DMS53 treated with DMSO at 0.1 percent for 48 hours (cell line): ENCODE data around the gene CTDNEP1.

Experiments
- DNase-seq: peaks from one replicate; lab custom pipeline; 2025; ENCODE audit not compliant: unreplicated experiment; lab: John Stamatoyannopoulos, UW

The CTDNEP1 gene

DNA sequence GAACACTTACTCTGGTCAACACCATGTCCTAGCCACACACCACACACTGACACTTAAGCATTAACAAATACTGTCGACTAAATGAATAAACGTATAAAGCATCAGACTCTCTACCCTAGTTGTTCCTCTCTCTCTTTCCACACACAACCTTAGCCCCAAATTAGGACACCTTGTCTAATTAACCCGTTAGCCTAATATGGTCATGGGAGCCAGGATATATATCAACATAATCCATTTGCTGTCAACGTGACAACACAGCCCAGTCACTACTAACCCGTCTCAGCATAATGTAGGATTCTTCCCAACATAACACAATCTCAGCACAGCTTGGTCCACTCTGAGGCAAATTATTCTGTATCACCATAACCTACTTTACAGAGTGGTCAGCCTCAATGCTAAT lies 19.4 kb downstream of the CTDNEP1 start:
- DNase-seq = no peak

DNA sequence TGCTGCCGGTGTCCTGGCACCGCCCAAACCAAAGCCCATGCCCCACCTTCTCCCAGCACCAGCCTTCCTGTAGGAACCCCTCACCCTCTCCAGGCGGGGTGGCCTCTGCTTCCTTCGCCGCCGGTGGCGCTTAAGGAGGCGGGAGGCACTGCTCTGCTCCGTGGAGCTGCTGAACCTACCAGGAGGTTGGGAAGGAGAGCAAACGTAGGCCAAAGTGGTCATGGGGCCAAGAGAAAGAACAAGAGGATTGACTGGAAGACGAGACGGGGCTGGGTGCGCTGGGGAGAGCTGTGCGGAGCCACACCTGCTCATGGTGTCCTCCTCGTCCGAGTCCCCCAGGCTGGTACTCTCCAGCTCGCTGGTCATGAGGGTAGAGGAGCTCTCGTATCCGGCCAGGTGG lies 22.0 kb downstream of the CTDNEP1 start:
- DNase-seq = no peak

DNA sequence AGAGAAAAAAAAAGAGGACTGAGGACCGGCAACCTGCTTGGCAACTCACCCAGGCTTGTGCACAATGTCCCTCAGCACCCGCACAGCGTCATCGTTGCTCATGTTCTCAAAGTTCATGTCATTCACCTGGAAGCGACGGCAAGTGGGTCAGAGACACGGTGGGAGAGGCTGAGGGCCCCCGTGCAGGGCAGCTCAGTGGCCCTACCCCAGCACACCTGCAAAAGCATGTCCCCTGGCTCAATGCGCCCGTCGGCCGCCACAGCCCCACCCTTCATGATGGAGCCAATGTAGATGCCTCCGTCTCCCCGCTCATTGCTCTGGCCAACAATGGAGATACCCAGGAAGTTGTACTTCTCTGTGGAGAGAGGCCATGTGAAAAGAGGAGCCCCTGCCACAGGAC lies 22.6 kb downstream of the CTDNEP1 start:
- DNase-seq = no peak

DNA sequence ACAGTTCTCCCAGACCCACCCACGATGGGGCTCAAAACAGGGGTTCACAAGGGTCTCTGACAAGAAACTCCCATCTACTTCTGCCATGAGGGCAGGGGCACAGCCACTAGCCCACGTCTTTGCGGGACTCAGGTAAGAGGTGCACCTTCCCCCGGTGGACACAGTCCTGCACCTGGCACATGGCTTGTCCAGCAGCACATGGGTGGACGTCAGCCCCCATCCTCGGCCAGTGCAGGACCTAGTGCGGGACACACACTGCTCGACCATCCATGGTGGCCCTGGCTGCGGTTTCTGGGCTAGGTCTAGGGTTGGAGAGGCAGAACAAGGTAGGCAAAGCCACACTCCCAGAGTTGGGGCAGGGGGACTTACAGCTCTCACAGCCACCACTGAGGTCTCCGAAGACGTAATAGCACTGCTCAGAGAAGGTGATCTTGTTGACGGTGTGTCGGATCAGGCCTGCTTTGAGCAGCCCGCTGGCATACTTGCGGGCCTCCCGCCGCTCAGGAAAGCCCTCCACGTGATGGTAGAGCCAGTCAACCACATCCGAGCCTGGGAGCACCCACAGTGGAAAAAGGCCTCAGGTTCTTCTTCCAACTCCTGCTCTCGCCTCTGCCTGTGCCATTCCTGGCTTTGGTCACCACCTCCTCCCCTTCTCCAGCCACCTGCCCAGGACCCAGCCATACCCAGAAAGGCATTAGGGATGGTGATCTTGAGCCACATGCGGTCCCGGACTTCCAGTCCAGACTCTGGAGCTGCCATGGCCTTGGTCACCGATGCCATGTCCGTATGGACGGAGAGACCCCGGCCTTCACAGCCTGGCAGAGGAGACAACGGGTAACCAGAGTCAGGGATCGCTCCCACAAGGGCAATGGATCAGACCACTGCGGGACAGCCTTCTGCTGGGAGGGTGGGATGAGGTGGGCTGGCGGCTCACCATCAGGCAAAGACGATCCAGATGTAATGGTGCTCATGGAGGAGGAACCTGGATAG lies 24.5 kb downstream of the CTDNEP1 start:
- no peak for DNase-seq

DNA sequence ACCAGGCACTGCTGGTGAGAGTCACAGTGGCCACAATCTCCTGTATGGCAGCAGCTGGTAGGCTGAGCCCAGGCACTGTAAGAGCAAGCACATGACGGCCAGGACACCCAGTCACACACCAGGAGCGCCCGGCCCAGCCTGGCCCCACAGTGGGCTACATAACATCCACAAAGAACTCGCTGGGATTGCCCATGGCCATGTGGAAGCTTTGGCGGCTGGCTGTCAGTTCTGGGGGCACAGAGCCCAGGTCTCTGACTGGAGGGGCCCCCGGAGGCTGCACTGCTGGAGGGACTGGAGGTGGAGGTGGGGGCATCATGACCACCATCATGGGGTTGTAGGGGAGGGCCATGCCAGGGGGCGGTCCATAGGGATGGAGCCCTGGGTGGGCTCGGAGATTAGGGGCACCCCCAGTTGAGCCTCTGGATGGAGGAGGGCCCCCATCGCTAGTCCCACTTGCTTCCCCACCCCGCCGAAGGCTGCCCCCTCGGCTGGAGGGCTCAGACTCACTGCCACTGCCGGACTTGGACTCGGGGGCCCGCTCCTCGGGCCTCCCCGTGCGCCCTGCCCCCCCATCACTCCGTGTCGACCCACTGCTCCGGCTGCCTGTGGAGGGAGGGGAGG lies 25.7 kb downstream of the CTDNEP1 start:
- DNase-seq = no peak

DNA sequence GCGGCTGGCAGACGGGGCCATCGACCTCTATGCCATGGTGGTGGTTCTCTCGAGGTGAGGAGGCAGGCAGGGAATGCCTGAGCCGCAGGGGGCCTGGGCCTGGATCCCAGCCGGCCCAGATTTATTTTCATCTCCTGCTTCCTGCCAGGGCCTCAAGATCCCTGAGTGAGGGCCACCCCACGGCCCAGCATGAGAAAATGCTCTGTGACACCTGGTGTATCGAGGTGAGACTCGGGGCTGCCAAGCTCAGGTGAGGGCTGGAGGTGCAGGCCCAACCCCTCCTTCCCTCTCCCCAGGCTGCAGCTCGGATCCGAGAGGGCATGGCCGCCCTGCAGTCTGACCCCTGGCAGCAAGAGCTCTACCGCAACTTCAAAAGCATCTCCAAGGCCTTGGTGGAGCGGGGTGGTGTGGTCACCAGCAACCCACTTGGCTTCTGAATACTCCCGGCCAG lies 26.8 kb downstream of the CTDNEP1 start:
- no peak for DNase-seq

DNA sequence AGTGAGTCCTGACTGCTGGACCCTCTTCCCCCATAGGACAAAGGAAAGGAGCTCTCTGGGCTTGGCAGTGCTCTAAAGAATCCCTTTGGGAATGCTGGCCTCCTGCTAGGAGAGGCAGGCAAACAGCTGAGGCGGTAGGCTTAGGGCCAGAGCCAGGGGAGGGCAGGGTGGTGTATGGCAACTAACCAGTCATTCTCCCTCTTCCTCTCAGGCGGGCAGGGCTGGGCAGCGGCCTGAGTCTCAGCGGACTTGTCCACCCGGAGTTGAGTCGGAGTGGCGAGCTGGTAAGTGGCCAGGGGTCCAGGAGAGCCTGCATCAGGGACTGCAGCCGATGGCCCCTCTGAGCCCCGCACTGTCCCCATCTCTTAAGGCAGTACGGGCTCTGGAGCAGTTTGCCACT lies 27.4 kb downstream of the CTDNEP1 start:
- DNase-seq = no peak

DNA sequence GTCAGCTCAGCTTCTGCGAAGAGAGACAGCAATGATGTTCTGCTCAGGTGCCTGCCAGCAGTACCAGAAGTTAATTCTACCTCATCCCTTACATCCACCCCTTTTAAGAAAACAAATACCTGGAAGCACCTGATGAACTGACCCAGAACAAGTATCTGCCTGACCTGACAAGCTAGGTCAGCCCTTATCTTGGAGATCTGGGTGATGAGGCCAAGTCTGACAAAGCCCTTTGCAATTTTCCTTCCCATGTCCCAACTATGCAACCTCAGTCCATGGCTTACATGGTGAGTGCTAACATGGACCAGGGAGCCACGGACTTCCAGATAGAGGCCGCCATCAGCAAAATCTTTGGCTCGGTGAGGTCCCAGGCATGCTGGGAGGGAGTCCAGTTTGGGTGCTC lies 28.2 kb downstream of the CTDNEP1 start:
- DNase-seq = no peak

DNA sequence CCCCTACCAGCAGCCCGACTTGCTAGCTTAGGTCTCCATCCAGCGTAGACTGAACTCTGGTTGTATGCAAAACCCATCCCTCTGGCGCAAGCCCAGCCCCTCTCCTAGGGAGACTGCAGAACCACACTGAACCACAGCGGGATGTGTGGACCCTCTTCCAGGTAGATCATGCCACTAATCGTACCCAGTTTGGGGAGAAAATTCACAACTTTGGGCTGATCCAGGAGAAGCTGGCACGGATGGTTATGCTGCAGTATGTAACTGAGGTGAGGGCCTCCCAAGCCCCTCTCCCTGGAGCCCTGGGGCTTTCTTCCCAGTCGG lies 28.6 kb downstream of the CTDNEP1 start:
- DNase-seq = no peak

DNA sequence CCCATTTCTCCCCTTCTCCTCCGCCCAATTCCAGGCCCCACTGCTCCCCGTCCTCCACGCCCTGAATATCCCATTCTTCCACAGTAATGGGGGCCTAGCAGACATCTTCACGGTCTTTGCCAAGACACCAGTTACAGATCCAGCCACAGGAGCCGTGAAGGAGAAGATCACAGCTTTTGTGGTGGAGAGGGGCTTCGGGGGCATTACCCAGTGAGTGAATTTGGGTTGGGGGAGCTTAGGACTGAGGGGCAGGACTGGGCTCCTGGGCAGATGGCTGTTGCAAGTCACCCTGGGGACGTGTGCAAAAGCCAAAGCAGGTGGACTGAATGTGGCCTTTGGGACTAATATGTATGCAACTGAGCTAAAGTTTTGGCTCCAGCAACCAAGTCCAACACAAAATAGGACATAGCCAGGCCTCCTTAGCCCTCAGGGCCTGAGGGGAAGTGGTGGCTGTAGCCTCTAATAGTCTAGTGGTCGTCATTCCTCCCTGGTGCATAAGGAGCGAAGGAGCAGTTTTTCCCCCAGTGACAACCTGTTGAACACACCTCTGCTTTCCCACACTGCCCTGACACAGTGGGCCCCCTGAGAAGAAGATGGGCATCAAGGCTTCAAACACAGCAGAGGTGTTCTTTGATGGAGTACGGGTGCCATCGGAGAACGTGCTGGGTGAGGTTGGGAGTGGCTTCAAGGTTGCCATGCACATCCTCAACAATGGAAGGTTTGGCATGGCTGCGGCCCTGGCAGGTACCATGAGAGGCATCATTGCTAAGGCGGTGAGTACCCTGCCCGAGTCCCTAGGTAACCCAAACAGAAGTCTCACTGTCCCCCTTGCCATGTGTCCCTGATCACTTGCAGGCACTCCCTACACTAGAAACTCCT lies 29.2 kb downstream of the CTDNEP1 start:
- no peak for DNase-seq

DNA sequence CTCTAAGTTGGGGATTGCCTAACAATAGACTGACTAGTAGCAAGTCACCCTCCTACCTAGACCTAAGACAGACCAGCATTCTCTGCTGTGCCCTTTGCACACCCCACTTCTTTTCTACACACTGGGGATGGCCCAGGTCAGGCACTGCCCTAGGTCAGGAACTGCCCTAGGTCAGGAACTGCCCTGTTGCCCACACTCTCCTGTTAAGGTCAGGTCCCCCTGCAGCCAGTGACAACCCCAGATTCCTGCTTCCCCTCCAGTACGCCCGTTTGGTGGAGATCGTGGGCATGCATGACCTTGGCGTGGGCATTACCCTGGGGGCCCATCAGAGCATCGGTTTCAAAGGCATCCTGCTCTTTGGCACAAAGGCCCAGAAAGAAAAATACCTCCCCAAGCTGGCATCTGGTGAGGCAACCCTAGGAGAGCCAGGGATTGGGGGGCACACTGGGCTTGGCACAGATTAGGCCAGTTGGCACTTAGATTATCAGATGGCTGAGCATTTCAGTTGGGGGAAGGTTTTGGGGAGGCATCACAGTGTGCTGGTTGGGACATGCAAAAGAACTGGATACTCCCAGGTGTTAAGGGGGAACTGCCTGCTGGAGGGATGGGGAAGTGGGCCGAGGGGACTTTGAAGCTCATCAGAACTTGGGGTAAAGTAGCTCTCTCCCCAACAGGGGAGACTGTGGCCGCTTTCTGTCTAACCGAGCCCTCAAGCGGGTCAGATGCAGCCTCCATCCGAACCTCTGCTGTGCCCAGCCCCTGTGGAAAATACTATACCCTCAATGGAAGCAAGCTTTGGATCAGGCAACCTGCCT lies 30.0 kb downstream of the CTDNEP1 start:
- DNase-seq = no peak

DNA sequence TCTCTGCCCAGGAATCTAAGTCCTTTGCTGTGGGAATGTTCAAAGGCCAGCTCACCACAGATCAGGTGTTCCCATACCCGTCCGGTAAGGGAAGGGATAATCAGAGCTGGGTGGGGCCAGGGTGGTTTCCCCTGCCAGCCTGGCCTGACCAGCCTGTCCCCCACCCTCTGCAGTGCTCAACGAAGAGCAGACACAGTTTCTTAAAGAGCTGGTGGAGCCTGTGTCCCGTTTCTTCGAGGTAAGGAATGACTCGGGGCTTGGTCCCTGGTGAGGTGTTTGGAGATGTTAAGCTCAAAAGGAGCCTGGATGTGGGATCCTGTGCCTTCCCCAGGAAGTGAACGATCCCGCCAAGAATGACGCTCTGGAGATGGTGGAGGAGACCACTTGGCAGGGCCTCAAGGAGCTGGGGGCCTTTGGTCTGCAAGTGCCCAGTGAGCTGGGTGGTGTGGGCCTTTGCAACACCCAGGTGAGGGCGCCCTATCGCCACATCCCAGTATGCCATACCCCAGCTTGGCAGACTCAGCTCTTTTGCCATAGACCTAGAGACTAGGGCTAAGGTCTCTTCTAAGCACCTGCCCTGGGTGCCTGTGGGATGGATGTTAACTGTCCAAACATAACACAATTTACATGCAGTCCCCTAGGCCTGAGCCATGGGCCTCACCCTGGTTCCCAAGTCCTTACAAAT lies 30.8 kb downstream of the CTDNEP1 start:
- DNase-seq = peak; percentile 50

DNA sequence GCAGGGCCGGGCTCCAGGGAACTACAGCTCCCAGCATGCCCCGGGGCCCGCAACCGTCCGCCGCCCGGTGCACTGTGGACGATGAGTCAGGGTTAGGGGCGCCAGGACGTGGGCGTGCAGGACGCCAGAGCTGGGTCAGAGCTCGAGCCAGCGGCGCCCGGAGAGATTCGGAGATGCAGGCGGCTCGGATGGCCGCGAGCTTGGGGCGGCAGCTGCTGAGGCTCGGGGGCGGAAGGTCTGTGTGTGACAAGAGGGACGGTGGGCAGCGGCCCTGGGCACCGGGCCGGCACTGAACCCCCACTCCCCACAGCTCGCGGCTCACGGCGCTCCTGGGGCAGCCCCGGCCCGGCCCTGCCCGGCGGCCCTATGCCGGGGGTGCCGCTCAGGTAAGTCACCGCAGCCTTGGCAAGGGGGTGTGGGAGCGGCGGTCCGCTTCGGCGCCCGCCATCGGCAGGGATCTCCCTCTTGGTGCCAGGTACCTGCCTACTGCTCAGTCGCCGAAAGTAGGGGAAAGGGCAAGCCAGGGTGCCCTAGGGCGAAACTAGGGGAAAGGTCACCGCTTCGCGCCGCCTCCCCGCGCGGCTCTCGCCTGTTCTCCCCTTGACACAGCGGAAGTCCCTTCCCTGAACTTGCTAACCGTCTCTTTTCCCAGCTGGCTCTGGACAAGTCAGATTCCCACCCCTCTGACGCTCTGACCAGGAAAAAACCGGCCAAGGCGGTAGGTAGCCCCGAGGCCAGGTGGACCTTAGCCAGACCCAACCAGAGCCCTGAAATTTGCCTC lies 31.5 kb downstream of the CTDNEP1 start, which contains the start of the genes ACADVL and DLG4:
Gene ACADVL, plus strand, starts transcription at position 127 of the 781 bp plus-strand sequence. Its CDS starts 47 bp downstream, at position 174.
Gene DLG4, minus strand, starts transcription at position 25 of the 781 bp plus-strand sequence.
- peak; percentile 82 for DNase-seq

DNA sequence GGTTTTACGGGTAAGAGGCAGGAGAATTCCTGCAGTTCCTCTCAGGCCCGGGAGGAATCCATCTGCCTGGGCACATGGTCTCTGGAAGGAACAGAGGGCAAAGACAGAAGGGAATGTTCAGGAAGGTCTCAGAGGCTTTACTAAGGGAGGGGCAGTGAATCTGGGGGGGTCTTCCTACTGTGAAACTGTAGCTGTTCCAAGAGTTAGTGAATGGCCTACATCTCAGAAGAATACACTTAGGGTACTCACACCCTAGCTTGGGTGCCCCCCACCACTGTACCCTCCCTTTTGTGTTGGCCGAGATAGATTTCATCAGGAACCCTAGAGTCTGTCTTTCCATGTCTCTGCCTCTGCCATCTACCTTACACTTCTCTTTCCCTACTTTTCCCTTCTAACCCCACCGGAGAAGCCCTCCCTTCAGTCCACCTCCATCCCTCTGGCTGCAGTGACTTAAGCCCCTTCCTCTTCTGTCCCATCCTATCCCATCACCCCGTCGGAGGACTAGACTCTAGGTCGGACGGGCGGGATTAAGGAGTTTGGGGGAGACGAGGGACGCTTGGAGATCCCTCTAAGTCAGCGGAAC lies 32.2 kb downstream of the CTDNEP1 start:
- DNase-seq = no peak

DNA sequence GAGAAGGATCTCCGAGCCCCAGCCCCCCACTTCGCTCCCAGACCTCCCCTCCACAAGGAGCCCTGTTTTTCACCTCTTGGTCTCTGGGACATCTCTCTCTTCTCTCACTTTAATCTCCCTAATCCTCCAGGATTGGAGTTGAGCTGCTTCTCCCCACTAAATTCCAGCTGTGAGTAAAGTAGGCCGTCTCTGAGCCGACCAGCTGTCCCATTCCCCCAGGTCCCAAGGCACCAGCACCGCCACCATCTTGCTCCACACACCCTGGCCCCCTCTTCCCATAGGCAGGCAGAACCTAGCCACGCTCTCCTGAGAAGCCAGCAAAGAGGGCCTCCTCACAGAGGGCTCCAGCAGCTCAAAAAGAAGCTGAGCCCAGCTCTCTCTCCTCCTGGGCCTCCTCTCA lies 32.8 kb downstream of the CTDNEP1 start:
- no peak for DNase-seq

DNA sequence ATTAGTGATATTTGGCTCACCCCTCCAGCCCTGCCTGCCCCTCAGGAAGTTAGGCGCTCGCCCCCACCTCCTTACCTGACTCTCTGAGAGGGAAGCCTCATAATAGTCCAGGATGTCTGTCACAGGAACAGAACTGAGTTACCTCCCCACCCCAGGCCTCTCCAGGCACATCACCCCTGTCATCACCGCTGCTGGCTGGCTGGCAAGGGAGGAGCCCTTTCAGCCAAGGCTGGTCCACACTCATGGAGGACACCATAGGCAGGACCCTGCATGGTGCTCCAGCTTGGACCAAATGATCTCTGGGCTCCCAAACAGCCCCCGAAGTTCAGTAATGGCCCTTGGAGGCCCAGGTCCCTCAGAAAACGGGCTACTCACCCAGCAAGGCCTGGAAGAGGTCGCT lies 33.4 kb downstream of the CTDNEP1 start:
- DNase-seq = no peak

DNA sequence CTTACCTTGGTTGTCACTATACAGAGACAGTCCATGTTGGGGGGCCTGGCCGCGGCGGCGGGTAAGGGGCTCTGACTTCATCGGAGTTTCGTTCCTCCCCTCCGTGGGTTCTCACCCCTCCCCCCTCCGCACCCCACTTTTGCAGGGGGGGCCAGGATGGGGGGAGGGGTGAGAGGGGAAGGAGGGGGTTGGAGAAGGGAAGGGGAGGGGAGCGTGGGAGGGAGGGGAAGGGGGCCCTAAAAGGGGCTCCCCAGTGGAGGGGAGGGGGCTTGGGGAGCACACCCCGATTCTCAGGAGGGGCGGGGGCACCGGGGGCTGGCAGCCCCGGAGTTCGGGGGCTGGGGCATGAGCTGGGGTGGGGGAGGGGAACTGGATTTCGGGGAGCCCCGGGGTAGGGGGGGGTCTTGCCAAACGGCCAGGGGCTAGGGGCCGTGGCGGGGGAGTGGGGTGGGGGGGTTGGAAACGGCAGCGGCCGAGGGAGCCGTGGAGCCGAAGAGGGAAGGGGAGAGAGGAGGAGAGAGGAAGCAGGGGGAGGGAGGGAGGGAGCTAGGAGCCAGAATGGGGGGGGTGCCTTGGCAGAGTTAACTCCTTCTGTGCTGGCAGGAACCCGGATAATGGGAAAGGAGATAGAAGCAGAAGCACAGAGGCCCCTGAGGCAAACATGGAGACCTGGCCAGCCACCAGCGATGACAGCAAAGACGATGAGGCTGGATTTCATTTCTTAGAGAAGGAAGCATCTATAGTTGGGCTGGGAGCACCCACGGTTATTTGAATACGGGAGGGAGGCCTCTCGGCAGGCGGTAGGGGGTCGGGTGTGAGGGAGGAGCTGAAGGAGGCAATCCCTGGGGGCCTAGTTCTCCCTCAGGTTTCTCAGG lies 34.2 kb downstream of the CTDNEP1 start:
- no peak for DNase-seq
